ENCODE measurements around the gene CR1.

DNA sequence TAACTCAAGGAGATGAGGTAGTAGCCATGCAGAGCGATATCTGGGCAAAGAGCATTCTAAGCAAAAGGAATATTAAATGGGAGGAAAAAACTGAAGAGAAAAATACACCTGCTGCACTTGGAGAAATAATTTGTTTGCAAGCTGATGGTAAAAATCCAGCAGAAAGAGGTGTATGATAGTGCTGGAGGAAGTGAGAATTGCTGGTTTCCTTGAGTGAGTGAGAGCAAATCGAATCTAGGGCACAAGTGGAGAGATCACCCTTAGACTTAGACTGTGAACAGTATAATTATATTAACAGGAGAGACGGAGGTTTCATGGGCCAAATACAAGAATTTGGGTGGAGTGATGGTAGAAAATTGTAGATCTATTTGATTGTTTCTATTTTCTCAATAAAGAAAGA is 2.7 kb upstream of the CR1 start:
- TF ChIP-seq, protein P1, sequence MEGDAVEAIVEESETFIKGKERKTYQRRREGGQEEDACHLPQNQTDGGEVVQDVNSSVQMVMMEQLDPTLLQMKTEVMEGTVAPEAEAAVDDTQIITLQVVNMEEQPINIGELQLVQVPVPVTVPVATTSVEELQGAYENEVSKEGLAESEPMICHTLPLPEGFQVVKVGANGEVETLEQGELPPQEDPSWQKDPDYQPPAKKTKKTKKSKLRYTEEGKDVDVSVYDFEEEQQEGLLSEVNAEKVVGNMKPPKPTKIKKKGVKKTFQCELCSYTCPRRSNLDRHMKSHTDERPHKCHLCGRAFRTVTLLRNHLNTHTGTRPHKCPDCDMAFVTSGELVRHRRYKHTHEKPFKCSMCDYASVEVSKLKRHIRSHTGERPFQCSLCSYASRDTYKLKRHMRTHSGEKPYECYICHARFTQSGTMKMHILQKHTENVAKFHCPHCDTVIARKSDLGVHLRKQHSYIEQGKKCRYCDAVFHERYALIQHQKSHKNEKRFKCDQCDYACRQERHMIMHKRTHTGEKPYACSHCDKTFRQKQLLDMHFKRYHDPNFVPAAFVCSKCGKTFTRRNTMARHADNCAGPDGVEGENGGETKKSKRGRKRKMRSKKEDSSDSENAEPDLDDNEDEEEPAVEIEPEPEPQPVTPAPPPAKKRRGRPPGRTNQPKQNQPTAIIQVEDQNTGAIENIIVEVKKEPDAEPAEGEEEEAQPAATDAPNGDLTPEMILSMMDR (conservative IDR thresholded peaks at IDR 0.05; ENCODE audit: low read length), result no peak
- TF ChIP-seq EZH2phosphoT487 (IDR thresholded peaks at IDR 0.05; ENCODE audit: borderline replicate concordance, low read depth, low read length), result no peak

Measured in OCI-LY7 (cell line).